Measurements from ENCODE around the gene RFC2.

GRCh38 chr7:74190259-74190658 lies 63.9 kb downstream of the RFC2 start:
- TF ChIP-seq MXI1 (IDR thresholded peaks at IDR 0.05; ENCODE audit: low read depth, low read length) = no peak
- no peak for TF ChIP-seq POLR2A (IDR thresholded peaks at IDR 0.05; ENCODE audit: low read depth, low read length)
- no peak for TF ChIP-seq POLR2AphosphoS2 (IDR thresholded peaks at IDR 0.05; ENCODE audit: low read depth, low read length)
- TF ChIP-seq CTCF (IDR thresholded peaks at IDR 0.05 in 2 of 3, conservative IDR thresholded peaks at IDR 0.05 in 1 of 3; ENCODE audit: control insufficient read depth in 2 of 3, extremely low read depth in 1 of 3, insufficient read depth in 1 of 3, low read depth in 3 of 3, low read length in 3 of 3) = no peak
- no peak for TF ChIP-seq JUND (IDR thresholded peaks at IDR 0.05; ENCODE audit: low read depth, low read length)
- no peak for TF ChIP-seq USF2 (IDR thresholded peaks at IDR 0.05; ENCODE audit: borderline replicate concordance, low read depth, low read length)
- no peak for TF ChIP-seq FOXK2 (IDR thresholded peaks at IDR 0.05)
- TF ChIP-seq SP1 (IDR thresholded peaks at IDR 0.05; ENCODE audit: low read depth, low read length) = no peak
- no peak for TF ChIP-seq SUZ12 (IDR thresholded peaks at IDR 0.05; ENCODE audit: unreplicated experiment)
- TF ChIP-seq IRF5 (IDR thresholded peaks at IDR 0.05; ENCODE audit: borderline replicate concordance) = no peak
- TF ChIP-seq POLR2AphosphoS5 (IDR thresholded peaks at IDR 0.05; ENCODE audit: low read length) = no peak
- no peak for TF ChIP-seq EP300 (IDR thresholded peaks at IDR 0.05; ENCODE audit: borderline replicate concordance in 1 of 2, control insufficient read depth in 1 of 2, low read depth in 2 of 2, low read length in 2 of 2)
